ENCODE measurements around the gene NRARP. TPM values are rescaled to one million over a fixed set of nuclear protein-coding genes. Genes with fewer than 3 reads are reported as not detected.

The NRARP gene
- total and polyA plus RNA-seq, 10 of the 15 experiments (the other 5 are each of a cell fraction or from before 2014, with no cell fraction given) = 0.06 to 9.2 (median 2.2) TPM; not detected in 2

GRCh38 chr9:137256362-137256761 lies 45.7 kb downstream of the NRARP start:
- FAIRE-seq (no peak), ATAC-seq (no peak), DNase-seq (ENCODE audit: low read depth, low spot score) (no peak)
- peaks cover 2 to 8% of the 10 kb centered on the region in 2 experiments; a peak in 3 of 4 replicates for H3K36me3 ChIP-seq (ENCODE audit: control insufficient read depth in 2 of 2, insufficient read depth in 2 of 2, low read length in 1 of 2)
- H3K9ac ChIP-seq (ENCODE audit: control insufficient read depth, insufficient read depth, low read length) = no peak overlapping the region
- WGBS (ENCODE audit: insufficient coverage, insufficient replicate concordance, low lambda C conversion rate, missing lambda C conversion rate) = 92% methylated on average over 15 of the region's 15 CpGs
- H3K4me1 ChIP-seq (ENCODE audit: control insufficient read depth, insufficient read depth, low read length) = peaks cover 14% of the 10 kb centered on the region
- H3K79me2 ChIP-seq (ENCODE audit: control insufficient read depth, insufficient read depth, low read length) = peaks cover 18% of the 10 kb centered on the region
- H3K4me3 ChIP-seq = peak overlapping the region; percentile 93
- ChIA-PET POLR2A (interaction anchor here (0.6 to 6.2 kb wide), 8 partner anchors 11 to 97 kb away, joined by 3 to 112 read pairs (median 4); partner anchors contain the start of gene TUBB4B), SMC1A (ENCODE audit: uncharacterized antibody, unreplicated experiment) (interaction anchor here (0.6 to 1.6 kb wide), 2 partner anchors 16 to 19 kb away, joined by 3 to 5 read pairs; no protein-coding TSS in a partner anchor), CTCF (interaction anchor here (0.9 to 1.6 kb wide), 6 partner anchors 8 to 31 kb away, joined by 3 to 5 read pairs (median 4); partner anchors contain the start of gene TUBB4B), RAD21 (ENCODE audit: unreplicated experiment) (interaction anchor here (1.1 to 1.8 kb wide), 3 partner anchors 16 to 21 kb away, joined by 4 to 8 read pairs (median 4); partner anchors contain the start of genes TOR4A and TUBB4B)
- in situ Hi-C loops (cut with MboI) (no loop called here), intact Hi-C loops (cut with micrococcal nuclease; ENCODE audit: unreplicated experiment) (no loop called here)
- H2AFZ ChIP-seq (ENCODE audit: control insufficient read depth, low read depth, low read length) = no peak overlapping the region
- BruUV-seq (replicated peaks) = no TSS peak
- H3K4me2 ChIP-seq (ENCODE audit: control insufficient read depth, insufficient read depth) = peak overlapping the region; percentile 81
- no peaks in the 10 kb centered on the region for H3K27me3 ChIP-seq (replicated peaks in 1 of 2; ENCODE audit: control insufficient read depth in 2 of 2, insufficient read depth in 2 of 2, low read length in 1 of 2)
- H4K20me1 ChIP-seq (ENCODE audit: control insufficient read depth, insufficient read depth) = no peaks in the 10 kb centered on the region
- no peaks in the 10 kb centered on the region for H3K9me3 ChIP-seq (replicated peaks; ENCODE audit: control insufficient read depth, insufficient read depth, low read length)
- H3K27ac ChIP-seq (ENCODE audit: control insufficient read depth, insufficient read depth) = no peak overlapping the region
- no peak for TF ChIP-seq HDAC2 (IDR thresholded peaks at IDR 0.05)
- TF ChIP-seq, protein P1, sequence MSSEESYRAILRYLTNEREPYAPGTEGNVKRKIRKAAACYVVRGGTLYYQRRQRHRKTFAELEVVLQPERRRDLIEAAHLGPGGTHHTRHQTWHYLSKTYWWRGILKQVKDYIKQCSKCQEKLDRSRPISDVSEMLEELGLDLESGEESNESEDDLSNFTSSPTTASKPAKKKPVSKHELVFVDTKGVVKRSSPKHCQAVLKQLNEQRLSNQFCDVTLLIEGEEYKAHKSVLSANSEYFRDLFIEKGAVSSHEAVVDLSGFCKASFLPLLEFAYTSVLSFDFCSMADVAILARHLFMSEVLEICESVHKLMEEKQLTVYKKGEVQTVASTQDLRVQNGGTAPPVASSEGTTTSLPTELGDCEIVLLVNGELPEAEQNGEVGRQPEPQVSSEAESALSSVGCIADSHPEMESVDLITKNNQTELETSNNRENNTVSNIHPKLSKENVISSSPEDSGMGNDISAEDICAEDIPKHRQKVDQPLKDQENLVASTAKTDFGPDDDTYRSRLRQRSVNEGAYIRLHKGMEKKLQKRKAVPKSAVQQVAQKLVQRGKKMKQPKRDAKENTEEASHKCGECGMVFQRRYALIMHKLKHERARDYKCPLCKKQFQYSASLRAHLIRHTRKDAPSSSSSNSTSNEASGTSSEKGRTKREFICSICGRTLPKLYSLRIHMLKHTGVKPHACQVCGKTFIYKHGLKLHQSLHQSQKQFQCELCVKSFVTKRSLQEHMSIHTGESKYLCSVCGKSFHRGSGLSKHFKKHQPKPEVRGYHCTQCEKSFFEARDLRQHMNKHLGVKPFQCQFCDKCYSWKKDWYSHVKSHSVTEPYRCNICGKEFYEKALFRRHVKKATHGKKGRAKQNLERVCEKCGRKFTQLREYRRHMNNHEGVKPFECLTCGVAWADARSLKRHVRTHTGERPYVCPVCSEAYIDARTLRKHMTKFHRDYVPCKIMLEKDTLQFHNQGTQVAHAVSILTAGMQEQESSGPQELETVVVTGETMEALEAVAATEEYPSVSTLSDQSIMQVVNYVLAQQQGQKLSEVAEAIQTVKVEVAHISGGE (CRISPR knock-in tag; IDR thresholded peaks at IDR 0.05) = no peak
- no peak for TF ChIP-seq HDAC6 (IDR thresholded peaks at IDR 0.05; ENCODE audit: unreplicated experiment)
- TF ChIP-seq, protein P2, sequence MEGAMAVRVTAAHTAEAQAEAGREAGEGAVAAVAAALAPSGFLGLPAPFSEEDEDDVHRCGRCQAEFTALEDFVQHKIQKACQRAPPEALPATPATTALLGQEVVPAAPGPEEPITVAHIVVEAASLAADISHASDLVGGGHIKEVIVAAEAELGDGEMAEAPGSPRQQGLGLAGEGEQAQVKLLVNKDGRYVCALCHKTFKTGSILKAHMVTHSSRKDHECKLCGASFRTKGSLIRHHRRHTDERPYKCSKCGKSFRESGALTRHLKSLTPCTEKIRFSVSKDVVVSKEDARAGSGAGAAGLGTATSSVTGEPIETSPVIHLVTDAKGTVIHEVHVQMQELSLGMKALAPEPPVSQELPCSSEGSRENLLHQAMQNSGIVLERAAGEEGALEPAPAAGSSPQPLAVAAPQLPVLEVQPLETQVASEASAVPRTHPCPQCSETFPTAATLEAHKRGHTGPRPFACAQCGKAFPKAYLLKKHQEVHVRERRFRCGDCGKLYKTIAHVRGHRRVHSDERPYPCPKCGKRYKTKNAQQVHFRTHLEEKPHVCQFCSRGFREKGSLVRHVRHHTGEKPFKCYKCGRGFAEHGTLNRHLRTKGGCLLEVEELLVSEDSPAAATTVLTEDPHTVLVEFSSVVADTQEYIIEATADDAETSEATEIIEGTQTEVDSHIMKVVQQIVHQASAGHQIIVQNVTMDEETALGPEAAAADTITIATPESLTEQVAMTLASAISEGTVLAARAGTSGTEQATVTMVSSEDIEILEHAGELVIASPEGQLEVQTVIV (IDR thresholded peaks at IDR 0.05; ENCODE audit: borderline replicate concordance, partially characterized antibody) = no peak
- no peak for TF ChIP-seq PRDM15 (CRISPR knock-in tag; IDR thresholded peaks at IDR 0.05)
- no peak for TF ChIP-seq TAF1 (IDR thresholded peaks at IDR 0.05; ENCODE audit: borderline replicate concordance, low read depth, low read length)
- TF ChIP-seq, protein P3, sequence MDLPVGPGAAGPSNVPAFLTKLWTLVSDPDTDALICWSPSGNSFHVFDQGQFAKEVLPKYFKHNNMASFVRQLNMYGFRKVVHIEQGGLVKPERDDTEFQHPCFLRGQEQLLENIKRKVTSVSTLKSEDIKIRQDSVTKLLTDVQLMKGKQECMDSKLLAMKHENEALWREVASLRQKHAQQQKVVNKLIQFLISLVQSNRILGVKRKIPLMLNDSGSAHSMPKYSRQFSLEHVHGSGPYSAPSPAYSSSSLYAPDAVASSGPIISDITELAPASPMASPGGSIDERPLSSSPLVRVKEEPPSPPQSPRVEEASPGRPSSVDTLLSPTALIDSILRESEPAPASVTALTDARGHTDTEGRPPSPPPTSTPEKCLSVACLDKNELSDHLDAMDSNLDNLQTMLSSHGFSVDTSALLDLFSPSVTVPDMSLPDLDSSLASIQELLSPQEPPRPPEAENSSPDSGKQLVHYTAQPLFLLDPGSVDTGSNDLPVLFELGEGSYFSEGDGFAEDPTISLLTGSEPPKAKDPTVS (IDR thresholded peaks at IDR 0.05; ENCODE audit: low read depth, low read length) = no peak
- no peak for TF ChIP-seq JUNB (IDR thresholded peaks at IDR 0.05)
- no peak for TF ChIP-seq CEBPB (IDR thresholded peaks at IDR 0.05; ENCODE audit: borderline replicate concordance in 1 of 2, low read depth in 2 of 2, low read length in 2 of 2)
- TF ChIP-seq SUPT20H (IDR thresholded peaks at IDR 0.05; ENCODE audit: borderline replicate concordance, control insufficient read depth, low read depth, low read length) = no peak
- no peak for TF ChIP-seq CHD2 (IDR thresholded peaks at IDR 0.05; ENCODE audit: borderline replicate concordance, low read depth, low read length)

All from GM12878 (cell line).